Measurements from ENCODE around the gene HOXA4.

The HOXA4 gene

DNA sequence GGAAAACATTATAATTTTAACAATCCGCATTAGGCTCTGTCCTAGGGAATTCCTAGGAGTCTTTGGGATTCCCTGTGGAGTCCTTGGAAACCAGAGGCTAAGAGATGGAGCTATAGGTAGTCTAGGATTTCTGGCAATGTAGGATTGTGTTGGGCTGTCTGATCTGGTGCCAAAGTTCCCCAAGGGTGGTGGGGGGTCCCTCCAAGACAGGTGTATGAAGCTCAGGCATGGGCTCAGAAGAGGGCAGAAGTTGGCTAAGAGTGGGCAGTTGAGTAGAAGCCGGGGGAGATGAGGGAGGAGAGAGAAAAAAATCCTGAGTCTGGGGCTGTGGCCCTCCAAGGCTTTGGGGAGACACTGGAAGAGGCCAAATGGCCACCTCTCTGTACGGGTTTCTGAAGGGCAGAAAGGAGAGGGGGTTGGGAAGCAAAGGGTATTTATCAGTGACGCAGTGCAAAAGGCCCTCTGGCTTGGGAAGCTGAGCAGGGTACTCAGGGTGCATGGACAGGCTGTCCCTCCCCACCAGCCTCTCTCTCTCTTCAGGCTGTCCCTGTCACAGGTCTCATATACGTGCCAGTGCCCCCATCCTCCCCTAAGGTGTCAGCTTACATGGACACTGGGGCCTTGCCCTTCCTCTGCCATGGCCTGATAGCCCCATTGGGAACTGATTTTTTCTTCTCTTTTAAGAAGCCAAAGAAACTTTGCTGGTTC is 16.1 kb upstream of the HOXA4 start:
- DNase-seq (ENCODE audit: low spot score) = no peak

DNA sequence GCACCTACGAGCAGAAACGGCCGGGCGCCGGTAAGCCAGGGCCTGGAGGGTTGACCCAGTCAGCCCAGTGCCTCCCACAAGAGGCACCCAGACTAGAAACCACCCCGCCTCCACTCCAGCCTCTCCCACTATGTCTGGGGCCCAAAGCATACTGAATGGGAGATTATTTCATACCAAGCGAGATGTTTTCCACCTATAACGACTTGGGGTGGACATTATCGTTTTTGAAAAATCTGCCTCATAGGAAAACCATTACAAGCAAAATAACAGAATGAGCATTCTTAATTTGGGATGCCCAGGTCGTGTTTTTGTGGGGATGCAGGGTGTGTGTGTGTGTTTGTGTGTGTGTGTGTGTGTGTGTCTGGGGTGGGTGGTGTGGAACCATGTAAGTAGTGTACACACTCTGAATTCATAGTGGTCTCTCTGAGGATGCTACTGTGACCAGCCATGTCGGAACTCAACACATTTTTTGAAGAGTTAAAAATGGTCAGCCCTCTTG is 15.4 kb upstream of the HOXA4 start:
- no peak for DNase-seq (ENCODE audit: low spot score)

DNA sequence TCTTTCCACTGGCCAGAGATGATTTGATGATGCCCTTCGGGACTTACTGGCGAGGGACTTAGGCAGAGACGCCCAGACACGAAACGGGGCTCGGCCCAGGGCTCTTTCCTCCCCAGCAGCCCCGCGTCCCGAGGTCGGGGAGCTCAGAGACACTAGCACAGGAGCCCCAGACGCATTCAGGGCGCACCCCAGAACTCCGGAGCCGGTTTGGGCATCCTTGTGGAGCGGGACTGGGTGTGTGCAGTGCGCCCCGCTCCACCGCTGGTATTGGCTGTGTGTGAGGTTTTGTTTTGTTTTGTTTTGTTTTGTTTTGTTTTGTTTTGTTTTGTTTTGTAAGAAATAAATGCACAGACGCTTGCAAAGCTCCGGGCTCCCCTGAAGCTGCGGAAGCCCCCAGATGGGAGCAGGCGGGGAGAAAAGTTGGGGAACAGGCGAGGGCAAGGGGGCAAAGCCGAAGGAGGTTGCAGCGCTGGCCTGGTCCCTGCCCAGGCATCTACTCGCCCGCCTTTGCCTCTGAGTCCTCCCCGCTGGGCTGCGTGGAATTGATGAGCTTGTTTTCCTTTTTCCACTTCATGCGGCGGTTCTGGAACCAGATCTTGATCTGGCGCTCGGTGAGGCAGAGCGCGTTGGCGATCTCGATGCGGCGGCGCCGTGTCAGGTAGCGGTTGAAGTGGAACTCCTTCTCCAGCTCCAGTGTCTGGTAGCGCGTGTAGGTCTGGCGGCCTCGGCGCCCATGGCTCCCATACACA is 14.8 kb upstream of the HOXA4 start:
- DNase-seq (ENCODE audit: low spot score) = no peak

DNA sequence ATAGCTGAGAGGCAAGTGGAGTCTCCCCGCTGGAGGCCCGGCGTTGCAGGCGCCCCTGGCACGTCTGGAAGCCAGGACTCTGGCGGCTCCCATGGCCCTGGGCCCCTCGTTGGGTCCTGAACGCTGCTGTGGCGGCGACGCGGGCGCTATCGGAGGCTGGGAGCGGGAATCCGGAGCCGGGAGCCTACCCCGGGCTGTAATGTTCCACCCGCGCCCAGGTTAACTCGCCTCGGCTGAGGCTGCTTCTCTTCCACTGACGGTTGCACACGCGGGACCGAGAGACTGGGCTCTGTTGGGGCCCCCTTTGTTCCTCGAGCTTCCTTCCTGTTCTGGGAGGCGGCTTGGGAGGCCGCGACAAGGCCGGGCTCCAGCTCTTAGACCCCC is 14.2 kb upstream of the HOXA4 start:
- no peak for DNase-seq (ENCODE audit: low spot score)

DNA sequence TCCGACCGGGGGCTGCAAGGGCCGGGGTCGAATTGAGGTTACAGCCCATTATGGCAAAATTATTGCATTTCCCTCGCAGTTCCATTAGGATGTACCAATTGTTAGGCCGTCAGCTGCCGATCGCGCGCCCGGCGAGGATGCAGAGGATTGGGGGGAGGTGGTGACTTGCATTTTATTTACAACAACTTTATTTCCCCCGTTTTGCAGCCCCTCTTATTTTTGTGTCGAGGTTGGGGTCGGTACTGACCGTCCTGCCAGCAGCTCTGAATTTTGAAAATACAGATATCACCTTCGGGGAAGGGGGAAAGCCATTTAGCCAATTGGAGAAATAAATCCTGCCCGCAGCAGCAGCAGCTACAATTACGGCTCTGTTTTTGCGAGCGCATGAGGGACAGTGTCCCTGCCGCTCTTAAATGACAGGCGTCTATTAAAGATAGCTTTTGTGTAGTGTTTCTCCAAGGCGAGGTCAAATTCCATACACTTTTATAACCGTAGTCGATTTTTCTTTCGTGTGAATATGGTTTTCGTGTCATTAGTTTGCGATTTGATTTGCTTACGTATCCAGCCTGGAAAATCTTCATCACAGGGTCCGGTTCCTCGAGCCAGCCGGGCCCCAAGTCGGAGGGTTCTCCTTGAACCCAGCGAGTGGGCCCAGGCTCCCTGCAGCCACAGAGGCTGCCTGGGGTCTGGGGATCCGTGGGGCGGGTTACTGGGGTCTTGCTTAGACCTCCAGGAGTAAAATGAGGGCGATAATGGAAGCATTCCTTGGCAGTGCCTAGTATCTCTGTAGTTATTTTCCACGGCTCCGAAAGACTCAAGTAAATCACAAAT is 13.6 kb upstream of the HOXA4 start:
- no peak for DNase-seq (ENCODE audit: low spot score)

DNA sequence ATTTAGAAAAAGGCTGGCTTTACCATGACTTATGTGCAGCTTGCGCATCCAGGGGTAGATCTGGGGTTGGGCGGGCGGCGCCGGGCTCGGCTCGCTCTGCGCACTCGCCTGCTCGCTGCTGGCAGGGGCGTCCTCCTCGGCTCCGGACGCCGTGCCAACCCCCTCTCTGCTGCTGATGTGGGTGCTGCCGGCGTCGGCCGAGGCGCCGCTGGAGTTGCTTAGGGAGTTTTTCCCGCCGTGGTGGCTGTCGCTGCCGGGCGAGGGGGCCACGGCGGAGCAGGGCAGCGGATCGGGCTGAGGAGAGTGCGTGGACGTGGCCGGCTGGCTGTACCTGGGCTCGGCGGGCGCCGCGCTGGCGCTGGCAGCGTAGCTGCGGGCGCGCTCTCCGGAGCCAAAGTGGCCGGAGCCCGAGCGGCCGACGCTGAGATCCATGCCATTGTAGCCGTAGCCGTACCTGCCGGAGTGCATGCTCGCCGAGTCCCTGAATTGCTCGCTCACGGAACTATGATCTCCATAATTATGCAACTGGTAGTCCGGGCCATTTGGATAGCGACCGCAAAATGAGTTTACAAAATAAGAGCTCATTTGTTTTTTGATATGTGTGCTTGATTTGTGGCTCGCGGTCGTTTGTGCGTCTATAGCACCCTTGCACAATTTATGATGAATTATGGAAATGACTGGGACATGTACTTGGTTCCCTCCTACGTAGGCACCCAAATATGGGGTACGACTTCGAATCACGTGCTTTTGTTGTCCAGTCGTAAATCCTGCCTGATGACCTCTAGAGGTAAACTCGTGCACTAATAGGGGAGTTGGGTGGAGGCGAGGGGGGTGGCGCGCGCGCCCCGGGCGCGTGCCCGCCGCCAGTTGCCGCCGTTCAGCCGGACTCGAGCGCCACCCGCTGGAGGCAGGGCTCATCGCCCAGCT is 12.7 kb upstream of the HOXA4 start, which contains the start of gene HOXA5:
HOXA5 (minus strand) TSS at position 659 of the 927 bp plus-strand sequence; CDS start at position 585, 74 bp downstream.
- DNase-seq (ENCODE audit: low spot score) = peak; percentile 93

DNA sequence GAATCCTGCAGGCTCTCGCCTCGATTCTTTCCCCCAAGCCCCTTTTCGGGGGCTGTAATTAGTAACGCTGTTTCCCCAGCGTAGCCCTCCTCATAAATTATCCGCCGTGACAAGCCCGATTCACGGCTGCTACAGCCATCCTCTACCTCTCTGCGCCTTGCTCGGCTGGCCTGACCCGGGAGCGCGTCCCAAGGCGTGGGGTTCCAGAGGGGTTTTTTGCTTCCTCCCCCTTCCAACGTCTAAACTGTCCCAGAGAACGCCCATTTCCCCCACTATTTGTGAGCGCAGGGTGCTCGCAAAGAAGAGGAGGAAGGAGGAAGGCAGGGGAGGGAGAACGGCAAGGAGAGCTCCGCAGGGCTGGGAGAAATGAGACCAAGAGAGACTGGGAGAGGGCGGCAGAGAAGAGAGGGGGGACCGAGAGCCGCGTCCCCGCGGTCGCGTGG is 12.0 kb upstream of the HOXA4 start:
- no peak for DNase-seq (ENCODE audit: low spot score)

DNA sequence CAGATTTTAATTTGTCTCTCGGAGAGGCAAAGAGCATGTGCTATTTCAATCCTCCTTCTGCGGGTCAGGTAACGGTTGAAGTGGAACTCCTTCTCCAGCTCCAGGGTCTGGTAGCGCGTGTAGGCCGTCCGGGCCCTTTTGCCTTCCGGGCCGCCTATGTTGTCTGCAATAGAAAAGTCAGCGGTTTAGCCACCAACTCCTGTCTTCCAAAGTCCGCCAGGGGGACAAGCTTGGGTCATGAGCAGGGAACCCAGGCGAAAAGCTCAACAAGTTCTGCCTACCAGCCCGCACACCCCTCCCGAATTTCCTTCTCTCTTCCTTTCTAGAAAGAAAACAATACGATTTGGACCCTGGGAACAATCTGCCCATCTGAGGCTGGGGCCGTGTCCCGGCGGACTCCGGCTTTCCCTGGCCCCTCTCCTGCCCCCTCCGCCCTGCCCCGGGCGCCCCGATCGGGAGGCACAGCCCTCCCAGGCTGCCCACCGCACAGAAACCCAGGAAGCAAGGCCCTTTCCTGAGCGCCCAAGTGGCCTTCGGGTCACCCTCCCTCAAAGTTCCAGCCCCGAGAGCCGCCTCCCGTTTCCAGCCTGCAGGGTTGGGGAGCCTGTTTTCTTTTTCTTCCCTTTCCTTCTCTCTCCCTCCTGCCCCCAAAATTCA is 11.5 kb upstream of the HOXA4 start:
- no peak for DNase-seq (ENCODE audit: low spot score)

DNA sequence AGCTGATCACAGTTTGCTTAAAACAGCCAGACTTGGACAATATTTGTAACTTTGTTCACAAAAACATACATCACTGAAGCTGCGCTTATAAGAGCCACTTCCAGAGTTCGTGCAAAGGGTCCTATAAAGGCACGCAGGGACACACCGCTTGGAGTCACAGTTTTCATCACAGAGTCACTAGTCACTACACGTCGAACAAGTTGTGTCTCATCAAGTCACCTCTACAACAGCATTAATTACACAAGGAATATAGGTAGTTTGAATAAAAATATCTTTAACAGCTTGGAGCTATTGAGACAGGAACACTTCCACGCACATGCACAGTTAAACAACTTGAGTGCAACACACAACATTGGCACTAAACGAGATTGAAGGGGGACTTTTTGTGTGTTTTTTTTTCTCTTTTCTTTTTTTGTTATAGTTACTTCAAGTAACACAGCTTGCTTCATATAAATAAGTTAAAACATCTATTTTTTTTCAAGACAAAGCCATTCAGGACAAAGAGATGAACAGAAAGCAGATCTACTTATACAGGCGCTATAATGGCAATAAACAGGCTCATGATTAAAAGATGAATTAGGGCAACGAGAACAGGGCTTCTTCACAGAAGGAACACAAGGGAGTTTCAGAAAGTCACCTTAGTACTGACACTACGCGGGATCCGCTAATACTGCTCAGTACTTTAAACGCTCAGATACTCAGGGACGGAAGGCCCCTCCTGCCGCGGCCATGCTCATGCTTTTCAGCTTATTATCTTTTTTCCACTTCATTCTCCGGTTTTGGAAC is 10.8 kb upstream of the HOXA4 start:
- no peak for DNase-seq (ENCODE audit: low spot score)

DNA sequence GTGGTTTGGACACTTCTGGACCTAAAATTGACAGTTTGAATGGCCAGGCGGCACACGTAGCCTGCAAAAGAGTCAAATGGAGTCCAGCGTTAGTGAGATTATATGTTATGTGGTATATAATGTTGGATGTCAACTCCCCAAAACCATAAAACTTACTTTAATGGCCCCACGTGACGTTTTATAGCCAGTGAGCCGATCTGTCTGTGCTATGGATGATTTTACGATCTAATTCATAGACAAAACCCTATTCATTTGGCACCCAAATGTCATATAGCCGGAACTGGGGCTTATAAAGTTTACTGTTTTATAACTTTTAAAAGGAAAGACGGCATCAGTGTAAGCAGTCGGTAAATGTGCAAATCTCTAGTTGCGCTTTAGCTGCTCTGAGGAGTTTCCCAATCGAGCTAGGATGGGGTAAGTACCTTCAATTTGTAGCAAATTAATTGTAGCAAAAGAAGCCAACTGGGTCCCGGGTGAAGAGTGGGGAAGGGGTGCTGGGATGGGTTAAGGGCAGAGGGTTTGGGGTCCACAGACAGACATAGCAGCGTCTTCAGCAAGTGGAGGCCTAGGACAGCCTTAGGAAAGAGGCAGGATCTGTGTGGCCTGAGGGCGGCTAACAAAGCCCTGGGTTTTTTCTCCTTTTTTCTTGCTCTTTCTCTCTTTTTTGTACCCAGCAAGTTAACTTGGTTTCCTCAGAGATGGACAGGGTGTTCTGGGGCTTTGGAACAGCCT is 9.7 kb upstream of the HOXA4 start:
- DNase-seq (ENCODE audit: low spot score) = no peak

DNA sequence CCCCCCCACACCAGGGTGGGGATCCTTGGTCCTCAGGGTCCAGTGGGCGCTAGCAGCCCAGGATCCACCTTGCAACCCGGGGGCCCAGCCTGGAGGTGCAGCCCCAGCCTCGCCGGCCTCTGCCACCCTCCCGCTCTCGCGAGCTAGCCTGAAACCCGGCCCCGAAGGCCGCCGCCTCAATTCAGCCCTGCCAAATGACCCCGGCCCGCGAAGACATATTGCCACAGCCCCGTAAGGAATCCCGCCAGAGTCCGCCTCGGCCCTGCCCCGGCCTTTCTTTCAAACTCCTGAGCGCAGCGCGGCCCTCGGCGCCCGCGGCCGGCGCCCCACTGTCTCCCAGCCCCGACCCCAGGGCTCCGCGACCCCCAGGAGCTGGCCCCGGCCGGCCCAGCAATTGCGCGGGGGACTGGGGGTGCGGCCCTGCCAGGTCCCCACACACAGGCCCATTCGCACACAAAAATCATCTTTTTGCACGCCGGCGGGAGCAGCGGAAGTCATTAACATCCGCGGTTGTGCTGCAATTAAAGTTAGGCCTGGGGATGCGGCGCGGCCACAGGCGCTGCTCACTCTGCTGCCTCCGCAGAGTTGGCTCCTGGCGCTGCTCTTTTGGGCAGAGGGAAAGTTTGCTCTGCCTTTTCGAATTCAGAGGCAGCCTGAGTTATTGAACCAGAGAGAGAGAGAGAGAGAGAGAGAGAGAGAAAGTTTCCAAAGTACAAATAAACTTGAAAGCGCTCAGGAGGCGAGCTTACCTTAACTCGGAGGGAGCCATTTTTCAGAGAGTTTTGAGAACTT is 9.0 kb upstream of the HOXA4 start:
- DNase-seq (ENCODE audit: low spot score) = no peak

DNA sequence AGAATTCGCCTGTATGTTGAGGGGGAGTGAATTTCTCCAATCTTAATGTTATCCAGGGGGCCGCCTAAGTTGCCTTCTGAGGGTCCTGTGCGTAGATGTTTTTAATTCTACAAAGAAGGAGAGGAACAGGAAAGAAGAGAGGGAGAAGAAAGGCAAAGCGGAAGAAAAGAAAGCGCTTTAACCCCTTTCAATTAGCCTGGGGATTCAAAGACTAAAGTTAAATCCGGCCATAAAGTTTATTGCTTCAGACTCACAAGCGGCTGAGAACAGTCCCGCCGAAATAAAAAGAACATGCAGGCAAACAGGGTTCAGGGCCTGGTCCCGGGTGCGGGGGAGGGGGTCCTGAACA is 8.4 kb upstream of the HOXA4 start:
- no peak for DNase-seq (ENCODE audit: low spot score)

DNA sequence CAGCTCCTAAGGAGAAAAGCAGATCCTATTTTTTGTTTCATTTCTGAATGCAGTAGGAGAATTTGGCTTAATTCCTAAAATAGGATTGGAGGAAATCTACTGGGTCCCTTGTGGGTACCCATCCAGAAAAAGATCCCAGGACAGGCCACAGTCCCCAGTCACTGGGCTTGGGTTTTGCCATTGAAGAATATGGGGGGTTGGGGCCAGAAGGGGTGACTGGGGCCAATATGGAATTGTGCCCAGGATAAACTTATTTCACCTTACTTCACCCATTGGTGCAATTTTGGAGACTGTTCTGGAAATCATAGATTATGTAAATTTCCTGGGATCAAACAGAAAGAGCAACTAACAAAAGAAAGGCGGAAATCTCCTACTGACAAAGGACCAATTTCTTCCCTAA is 7.9 kb upstream of the HOXA4 start:
- no peak for DNase-seq (ENCODE audit: low spot score)

DNA sequence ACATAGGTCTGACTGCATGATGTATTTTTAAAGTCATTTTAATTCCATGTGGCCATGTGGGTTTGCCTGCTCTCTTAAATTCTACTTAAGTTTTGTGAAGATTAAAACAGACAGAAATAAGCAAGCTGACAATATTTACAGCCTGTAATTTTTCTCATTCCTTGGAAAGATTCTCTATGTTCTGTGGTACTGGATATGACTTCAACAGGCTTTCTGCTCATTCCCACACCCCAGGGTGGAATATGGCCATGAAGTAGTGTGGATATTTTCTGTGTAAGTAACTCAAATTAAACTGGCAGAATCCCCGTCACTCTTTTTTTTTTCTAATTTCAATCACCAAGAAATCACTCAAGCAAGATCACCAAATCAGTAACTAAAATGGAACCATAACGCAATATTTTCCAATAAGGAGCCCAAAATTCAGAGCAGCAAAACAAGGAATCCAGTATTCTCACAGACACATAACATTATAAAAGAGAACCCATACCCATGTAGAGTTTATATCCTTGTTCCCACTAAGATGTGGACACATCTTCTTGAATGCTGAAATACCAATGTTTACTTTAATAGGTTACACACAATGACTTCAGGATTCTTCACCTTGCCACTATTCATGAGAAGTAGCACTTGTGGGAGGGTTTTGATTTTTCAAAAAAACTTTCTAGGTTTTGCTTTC is 7.2 kb upstream of the HOXA4 start:
- DNase-seq (ENCODE audit: low spot score) = no peak

DNA sequence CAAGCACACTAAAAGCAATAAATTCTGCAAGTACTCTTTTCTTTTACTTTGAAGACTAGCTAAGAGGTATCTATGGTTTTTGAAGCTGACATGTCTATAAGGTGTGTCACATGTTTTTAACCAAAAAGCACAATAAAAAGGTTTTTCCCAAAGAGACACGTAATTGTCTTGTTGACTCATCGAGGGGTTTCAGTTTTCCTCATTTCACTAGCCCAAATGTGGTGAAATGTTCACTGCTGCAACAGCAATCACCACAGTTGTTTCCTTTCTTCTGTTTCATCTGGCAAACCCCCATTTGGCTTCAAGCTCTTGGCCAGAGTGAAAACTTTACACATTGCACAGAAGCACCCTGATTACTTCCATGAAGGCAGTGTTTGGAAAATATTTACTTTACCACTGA is 3.8 kb upstream of the HOXA4 start:
- DNase-seq (ENCODE audit: low spot score) = no peak

DNA sequence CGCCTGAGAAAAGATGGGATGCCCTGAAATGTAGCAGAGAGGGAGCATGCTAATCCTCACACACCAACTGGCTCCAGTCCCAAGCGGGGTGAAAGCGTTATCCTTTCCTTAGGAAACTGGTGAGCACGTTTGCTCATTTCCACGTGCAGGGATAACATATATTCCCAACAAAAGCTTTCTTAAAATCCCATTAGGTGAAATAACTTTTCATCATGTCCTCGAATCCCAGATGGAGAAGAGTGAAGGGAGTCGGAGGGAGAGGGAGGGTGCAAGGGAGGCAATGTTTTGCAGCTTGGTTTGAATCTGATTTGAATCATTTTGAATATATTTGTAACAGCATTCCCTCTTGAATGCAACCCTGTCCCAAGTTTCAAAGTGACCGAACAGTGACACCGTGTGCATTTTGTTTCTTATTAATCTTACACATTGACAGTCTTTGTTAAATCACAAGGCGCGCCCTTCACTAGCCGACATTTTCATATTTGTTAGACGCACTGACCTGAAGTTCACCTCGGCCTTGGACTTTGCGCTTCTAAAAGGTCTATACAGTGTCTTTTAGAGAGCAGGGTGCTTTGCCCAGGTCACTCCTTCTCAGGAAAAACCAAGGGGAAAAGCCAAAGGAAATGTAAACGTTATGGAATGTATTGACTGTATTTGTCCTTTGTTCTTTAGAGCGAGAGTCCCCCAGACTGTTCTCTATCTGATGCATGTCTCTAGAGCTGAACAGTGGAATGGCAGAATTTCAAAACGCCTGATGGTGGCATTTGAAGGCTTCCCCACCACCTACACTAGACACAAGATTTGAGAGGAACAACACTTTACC is 3.1 kb upstream of the HOXA4 start:
- DNase-seq (ENCODE audit: low spot score) = no peak

DNA sequence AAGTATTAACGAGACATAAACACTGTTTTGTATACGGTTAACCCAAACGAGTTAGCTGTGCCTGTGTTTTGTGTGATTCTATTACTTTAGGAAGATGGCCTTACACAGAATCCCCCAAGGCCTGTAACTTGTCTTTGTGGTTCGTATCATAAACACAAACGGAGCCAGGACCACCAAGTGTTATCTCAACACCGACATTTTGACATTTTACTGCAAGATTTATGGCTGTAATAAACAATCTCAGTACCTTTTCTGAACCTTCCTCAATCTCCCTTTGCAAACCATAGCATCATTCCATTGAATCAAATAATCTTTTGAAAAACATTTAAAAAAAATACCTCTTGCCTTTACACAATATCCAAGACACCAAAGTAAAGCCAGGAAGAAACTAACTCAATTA is 2.4 kb upstream of the HOXA4 start:
- DNase-seq (ENCODE audit: low spot score) = no peak
